ENCODE results near the gene HIPK2. TPM values are rescaled to one million over a fixed set of nuclear protein-coding genes. Genes with fewer than 3 reads are reported as not detected.
A peak's percentile ranks its signal among the peaks of the same experiment; 100 is the strongest.

Gene HIPK2
- total and polyA plus RNA-seq, 5 donors from 2014 or later = 0.44 to 17.5 (median 0.78) TPM

DNA sequence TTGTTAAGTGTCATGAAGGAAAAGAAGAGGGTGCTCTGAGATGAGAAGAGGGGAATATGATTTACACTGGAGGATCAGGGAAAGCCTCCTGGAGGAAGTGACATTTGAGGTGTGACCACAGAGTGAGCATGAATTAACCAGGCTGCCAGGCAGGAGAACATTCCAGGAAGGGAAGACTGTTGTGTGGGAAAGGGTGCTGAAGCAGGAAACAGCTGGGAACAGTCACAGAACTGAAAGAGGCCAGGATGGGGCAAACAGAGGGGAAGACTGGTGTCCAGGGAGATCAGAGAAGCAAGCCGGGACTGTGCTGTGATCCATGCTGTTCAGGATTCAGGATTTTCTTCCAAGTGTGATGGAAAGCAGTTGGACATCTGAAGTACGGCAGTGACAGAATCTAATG lies 14.9 kb downstream of the HIPK2 start:
- H3K27me3 Mint-ChIP-seq = no peaks in the 10 kb centered on the region
- H3K36me3 ChIP-seq (ENCODE audit: control insufficient read depth, insufficient read depth, low read length) = no peaks in the 10 kb centered on the region
- no peaks in the 10 kb centered on the region for H3K9me3 ChIP-seq (ENCODE audit: control insufficient read depth in 2 of 2, low read length in 2 of 2)
- H3K4me1 ChIP-seq (ENCODE audit: control insufficient read depth, insufficient read depth, low read length, poor library complexity, severe bottlenecking) = peaks cover 11% of the 10 kb centered on the region
- peaks cover 18% of the 10 kb centered on the region for H3K36me3 Mint-ChIP-seq
- H3K27ac Mint-ChIP-seq = peak overlapping the region in 1 of 3 donors; percentile 83
- H3K9me3 Mint-ChIP-seq = no peaks in the 10 kb centered on the region
- no peaks in the 10 kb centered on the region for H3K27me3 ChIP-seq (ENCODE audit: control insufficient read depth, insufficient read depth, low read length)
- no peak overlapping the region for H3K27ac ChIP-seq (ENCODE audit: insufficient read depth, low read length, poor library complexity, severe bottlenecking)
- ATAC-seq (ENCODE audit: low read depth in 2 of 2) (no peak), DNase-seq (no peak)
- peaks cover 12 to 51% (median 23%) of the 10 kb centered on the region in 4 donors for H3K4me1 Mint-ChIP-seq
- H3K4me3 Mint-ChIP-seq = no peak overlapping the region
- no peak overlapping the region for H3K4me3 ChIP-seq (ENCODE audit: low read depth, low read length)

DNA sequence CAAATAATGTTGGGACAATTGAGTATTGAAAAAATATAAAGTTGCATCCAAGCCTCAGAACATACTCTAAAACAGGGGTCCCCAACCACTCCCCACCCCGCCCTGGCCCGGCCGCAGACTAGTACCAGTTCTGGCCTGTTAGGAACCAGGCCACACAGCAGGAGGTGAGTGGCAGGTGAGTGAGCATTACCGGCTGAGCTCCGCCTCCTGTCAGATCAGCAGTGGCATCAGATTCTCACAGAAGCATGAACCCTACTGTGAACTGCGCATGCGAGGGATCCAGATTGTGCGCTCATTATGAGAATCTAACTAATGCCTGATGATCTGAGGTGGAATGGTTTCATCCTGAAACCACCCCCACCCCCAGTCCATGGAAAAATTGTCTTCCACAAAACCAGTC lies 19.4 kb downstream of the HIPK2 start:
- H3K27me3 ChIP-seq (ENCODE audit: control insufficient read depth, insufficient read depth, low read length) = no peaks in the 10 kb centered on the region
- H3K4me1 ChIP-seq (ENCODE audit: control insufficient read depth, insufficient read depth, low read length, poor library complexity, severe bottlenecking) = no peaks in the 10 kb centered on the region
- no peaks in the 10 kb centered on the region for H3K9me3 ChIP-seq (ENCODE audit: control insufficient read depth in 2 of 2, low read length in 2 of 2)
- Mint-ChIP-seq H3K4me1 (peaks cover 4 to 43% (median 17%) of the 10 kb centered on the region in 4 donors), H3K27ac (no peak overlapping the region), H3K27me3 (no peaks in the 10 kb centered on the region), H3K36me3 (peaks cover 3% of the 10 kb centered on the region), H3K9me3 (no peaks in the 10 kb centered on the region), H3K4me3 (no peak overlapping the region)
- ATAC-seq (ENCODE audit: low read depth in 2 of 2) = no peak
- no peaks in the 10 kb centered on the region for H3K36me3 ChIP-seq (ENCODE audit: control insufficient read depth, insufficient read depth, low read length)
- H3K27ac ChIP-seq (ENCODE audit: insufficient read depth, low read length, poor library complexity, severe bottlenecking) = no peak overlapping the region
- no peak overlapping the region for H3K4me3 ChIP-seq (ENCODE audit: low read depth, low read length)
- no peak for DNase-seq

DNA sequence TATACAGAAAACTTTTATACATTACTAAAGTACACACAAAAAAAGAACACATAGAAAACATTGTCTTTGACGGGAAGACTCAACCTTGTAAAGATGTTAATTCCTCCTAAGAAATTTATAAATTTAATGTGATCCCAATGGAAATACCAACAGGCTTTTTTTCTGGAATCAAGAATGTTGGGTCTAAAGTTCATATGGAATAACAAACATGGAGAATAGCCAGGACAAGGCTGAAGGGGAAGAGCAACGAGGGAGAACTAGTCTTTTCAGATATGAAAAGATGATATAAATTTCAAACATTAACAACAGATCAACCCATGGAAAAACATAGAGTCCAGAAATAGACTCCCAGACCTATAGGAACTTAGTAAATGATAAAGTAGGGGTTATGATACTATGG lies 19.8 kb downstream of the HIPK2 start:
- H3K27me3 Mint-ChIP-seq = no peaks in the 10 kb centered on the region
- no peaks in the 10 kb centered on the region for H3K9me3 Mint-ChIP-seq
- H3K36me3 ChIP-seq (ENCODE audit: control insufficient read depth, insufficient read depth, low read length) = no peaks in the 10 kb centered on the region
- H3K36me3 Mint-ChIP-seq = peaks cover 3% of the 10 kb centered on the region
- DNase-seq = no peak
- ATAC-seq (ENCODE audit: low read depth in 2 of 2) = no peak
- no peak overlapping the region for H3K27ac Mint-ChIP-seq
- H3K27ac ChIP-seq (ENCODE audit: insufficient read depth, low read length, poor library complexity, severe bottlenecking) = no peak overlapping the region
- H3K4me3 ChIP-seq (ENCODE audit: low read depth, low read length) = no peak overlapping the region
- no peaks in the 10 kb centered on the region for H3K9me3 ChIP-seq (ENCODE audit: control insufficient read depth in 2 of 2, low read length in 2 of 2)
- no peaks in the 10 kb centered on the region for H3K4me1 ChIP-seq (ENCODE audit: control insufficient read depth, insufficient read depth, low read length, poor library complexity, severe bottlenecking)
- H3K27me3 ChIP-seq (ENCODE audit: control insufficient read depth, insufficient read depth, low read length) = no peaks in the 10 kb centered on the region
- H3K4me3 Mint-ChIP-seq = no peak overlapping the region
- peaks cover 4 to 45% (median 17%) of the 10 kb centered on the region in 4 donors for H3K4me1 Mint-ChIP-seq

DNA sequence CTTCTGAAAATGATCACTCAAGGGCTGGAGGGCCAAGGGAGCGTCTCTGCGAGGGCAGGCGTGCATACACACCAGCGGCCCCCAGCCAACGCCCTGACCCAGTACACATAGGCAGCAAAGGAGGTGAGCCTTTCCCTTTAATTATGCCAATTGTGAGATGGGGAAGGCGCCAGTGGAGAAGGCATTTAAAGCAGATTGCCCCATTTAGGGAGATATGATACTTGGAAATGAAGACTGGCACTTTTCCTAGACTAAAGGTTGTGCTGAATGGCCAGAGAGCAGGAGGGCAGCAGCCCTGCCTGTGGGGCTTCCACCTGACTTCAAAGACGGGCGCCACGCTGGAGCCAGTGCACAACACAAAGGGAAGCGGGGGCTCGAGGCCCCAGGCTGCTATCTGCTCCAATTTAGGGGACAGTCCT lies 24.1 kb downstream of the HIPK2 start:
- peaks cover 7% of the 10 kb centered on the region for H3K27me3 Mint-ChIP-seq
- peak overlapping the region in 1 of 3 donors; percentile 26 for H3K27ac Mint-ChIP-seq
- H3K36me3 ChIP-seq (ENCODE audit: control insufficient read depth, insufficient read depth, low read length) = no peaks in the 10 kb centered on the region
- peaks cover 5 to 57% (median 17%) of the 10 kb centered on the region in 4 donors for H3K4me1 Mint-ChIP-seq
- no peak overlapping the region for H3K4me3 ChIP-seq (ENCODE audit: low read depth, low read length)
- no peak overlapping the region for H3K27ac ChIP-seq (ENCODE audit: insufficient read depth, low read length, poor library complexity, severe bottlenecking)
- ATAC-seq (ENCODE audit: low read depth in 2 of 2) (no peak), DNase-seq (no peak)
- no peak overlapping the region for H3K4me3 Mint-ChIP-seq
- no peaks in the 10 kb centered on the region for H3K9me3 Mint-ChIP-seq
- H3K27me3 ChIP-seq (ENCODE audit: control insufficient read depth, insufficient read depth, low read length) = no peaks in the 10 kb centered on the region
- H3K4me1 ChIP-seq (ENCODE audit: control insufficient read depth, insufficient read depth, low read length, poor library complexity, severe bottlenecking) = no peaks in the 10 kb centered on the region
- no peaks in the 10 kb centered on the region for H3K9me3 ChIP-seq (ENCODE audit: control insufficient read depth in 2 of 2, low read length in 2 of 2)
- H3K36me3 Mint-ChIP-seq = peaks cover 3% of the 10 kb centered on the region

DNA sequence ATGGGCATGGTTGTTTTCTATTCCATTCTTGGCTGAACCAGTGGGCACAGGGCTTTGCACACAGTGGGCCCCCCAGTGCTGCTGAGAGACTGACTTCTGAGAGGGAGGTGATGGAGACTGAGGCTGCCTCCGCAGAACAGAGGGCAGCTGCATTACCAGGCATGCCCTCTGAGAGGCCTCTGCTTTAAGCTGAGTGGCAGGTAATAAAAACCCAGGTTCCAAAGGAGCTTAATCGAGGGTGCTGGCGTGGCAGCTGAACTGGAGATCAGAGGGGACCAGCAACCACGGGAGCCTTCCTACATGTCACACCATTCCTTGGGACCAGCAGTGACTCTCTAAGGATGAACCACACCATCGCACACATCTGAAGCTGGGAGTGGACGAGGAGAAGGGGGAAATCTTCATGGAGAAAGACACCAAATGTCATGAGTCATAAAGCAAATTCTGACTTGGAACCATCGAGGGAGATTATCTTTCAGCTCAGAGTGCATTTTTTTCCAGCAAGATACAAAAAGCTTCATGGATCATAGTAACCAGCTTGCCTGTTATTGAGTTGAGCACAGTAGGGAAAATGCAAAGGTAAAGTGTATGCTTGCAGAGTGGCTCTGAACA lies 24.6 kb downstream of the HIPK2 start:
- H3K4me3 ChIP-seq (ENCODE audit: low read depth, low read length) = no peak overlapping the region
- Mint-ChIP-seq H3K27me3 (peaks cover 7% of the 10 kb centered on the region), H3K36me3 (peaks cover 3% of the 10 kb centered on the region), H3K4me1 (peaks cover 5 to 60% (median 17%) of the 10 kb centered on the region in 4 donors), H3K4me3 (no peak overlapping the region), H3K9me3 (no peaks in the 10 kb centered on the region), H3K27ac (peak overlapping the region in 1 of 3 donors; percentile 26)
- H3K27ac ChIP-seq (ENCODE audit: insufficient read depth, low read length, poor library complexity, severe bottlenecking) = no peak overlapping the region
- DNase-seq (no peak), ATAC-seq (ENCODE audit: low read depth in 2 of 2) (no peak)
- no peaks in the 10 kb centered on the region for H3K27me3 ChIP-seq (ENCODE audit: control insufficient read depth, insufficient read depth, low read length)
- H3K9me3 ChIP-seq (ENCODE audit: control insufficient read depth in 2 of 2, low read length in 2 of 2) = no peaks in the 10 kb centered on the region
- no peaks in the 10 kb centered on the region for H3K36me3 ChIP-seq (ENCODE audit: control insufficient read depth, insufficient read depth, low read length)
- H3K4me1 ChIP-seq (ENCODE audit: control insufficient read depth, insufficient read depth, low read length, poor library complexity, severe bottlenecking) = no peaks in the 10 kb centered on the region

DNA sequence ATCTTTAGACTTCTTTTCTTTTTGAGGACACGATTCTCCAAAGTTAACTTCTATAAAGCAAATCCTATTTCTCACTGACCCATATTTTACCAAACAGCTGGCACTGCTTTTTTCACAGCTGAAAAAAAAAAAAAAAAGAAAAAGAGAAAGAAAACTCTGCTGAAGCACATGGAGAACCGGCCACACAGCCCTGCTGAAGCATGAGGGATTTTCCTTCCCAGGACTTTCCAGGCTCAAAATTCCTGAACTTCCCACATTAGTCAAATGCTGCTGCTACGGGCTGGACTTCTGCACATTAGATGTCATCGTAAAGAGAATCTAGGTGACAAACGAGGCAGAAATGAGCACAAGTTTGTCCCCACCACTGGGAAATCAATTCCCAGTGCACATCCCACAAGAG lies 25.2 kb downstream of the HIPK2 start:
- Histone ChIP-seq H3K36me3 (ENCODE audit: control insufficient read depth, insufficient read depth, low read length) (no peaks in the 10 kb centered on the region), H3K9me3 (ENCODE audit: control insufficient read depth in 2 of 2, low read length in 2 of 2) (no peaks in the 10 kb centered on the region), H3K27ac (ENCODE audit: insufficient read depth, low read length, poor library complexity, severe bottlenecking) (no peak overlapping the region), H3K4me1 (ENCODE audit: control insufficient read depth, insufficient read depth, low read length, poor library complexity, severe bottlenecking) (no peaks in the 10 kb centered on the region), H3K4me3 (ENCODE audit: low read depth, low read length) (no peak overlapping the region), H3K27me3 (ENCODE audit: control insufficient read depth, insufficient read depth, low read length) (no peaks in the 10 kb centered on the region)
- Mint-ChIP-seq H3K27me3 (peaks cover 7% of the 10 kb centered on the region), H3K4me3 (no peak overlapping the region), H3K27ac (no peak overlapping the region), H3K36me3 (peaks cover 3% of the 10 kb centered on the region), H3K9me3 (no peaks in the 10 kb centered on the region), H3K4me1 (peaks cover 5 to 63% (median 17%) of the 10 kb centered on the region in 4 donors)
- ATAC-seq (ENCODE audit: low read depth in 2 of 2) (no peak), DNase-seq (no peak)

DNA sequence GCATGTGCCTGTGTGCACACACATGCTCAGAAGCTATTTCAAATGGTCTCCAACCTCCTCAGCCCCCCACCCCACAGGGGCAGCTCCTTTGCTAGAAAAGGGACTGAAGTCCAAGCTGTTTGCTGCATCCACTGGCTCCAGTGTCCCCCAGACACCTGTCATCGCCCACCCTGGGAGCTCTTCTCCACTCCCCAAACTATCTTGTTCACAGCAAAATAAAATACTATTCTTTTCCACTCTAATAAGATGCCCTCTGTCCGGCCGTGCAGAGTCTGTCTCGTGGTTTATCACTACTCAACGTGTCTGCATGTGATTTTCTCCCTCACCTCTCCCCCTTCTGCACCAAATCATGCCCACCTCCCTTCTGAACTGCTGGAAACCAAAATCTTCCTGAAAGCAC lies 25.6 kb downstream of the HIPK2 start:
- Histone ChIP-seq H3K36me3 (ENCODE audit: control insufficient read depth, insufficient read depth, low read length) (no peaks in the 10 kb centered on the region), H3K9me3 (ENCODE audit: control insufficient read depth in 2 of 2, low read length in 2 of 2) (no peaks in the 10 kb centered on the region), H3K4me1 (ENCODE audit: control insufficient read depth, insufficient read depth, low read length, poor library complexity, severe bottlenecking) (no peaks in the 10 kb centered on the region), H3K27me3 (ENCODE audit: control insufficient read depth, insufficient read depth, low read length) (no peaks in the 10 kb centered on the region), H3K4me3 (ENCODE audit: low read depth, low read length) (no peak overlapping the region), H3K27ac (ENCODE audit: insufficient read depth, low read length, poor library complexity, severe bottlenecking) (no peak overlapping the region)
- Mint-ChIP-seq H3K36me3 (peaks cover 3% of the 10 kb centered on the region), H3K27ac (peak overlapping the region in 2 of 3 donors; percentile 6 to 29), H3K4me3 (no peak overlapping the region), H3K4me1 (peaks cover 5 to 63% (median 16%) of the 10 kb centered on the region in 4 donors), H3K9me3 (no peaks in the 10 kb centered on the region), H3K27me3 (peaks cover 7% of the 10 kb centered on the region)
- ATAC-seq (ENCODE audit: low read depth in 2 of 2) (no peak), DNase-seq (no peak)

DNA sequence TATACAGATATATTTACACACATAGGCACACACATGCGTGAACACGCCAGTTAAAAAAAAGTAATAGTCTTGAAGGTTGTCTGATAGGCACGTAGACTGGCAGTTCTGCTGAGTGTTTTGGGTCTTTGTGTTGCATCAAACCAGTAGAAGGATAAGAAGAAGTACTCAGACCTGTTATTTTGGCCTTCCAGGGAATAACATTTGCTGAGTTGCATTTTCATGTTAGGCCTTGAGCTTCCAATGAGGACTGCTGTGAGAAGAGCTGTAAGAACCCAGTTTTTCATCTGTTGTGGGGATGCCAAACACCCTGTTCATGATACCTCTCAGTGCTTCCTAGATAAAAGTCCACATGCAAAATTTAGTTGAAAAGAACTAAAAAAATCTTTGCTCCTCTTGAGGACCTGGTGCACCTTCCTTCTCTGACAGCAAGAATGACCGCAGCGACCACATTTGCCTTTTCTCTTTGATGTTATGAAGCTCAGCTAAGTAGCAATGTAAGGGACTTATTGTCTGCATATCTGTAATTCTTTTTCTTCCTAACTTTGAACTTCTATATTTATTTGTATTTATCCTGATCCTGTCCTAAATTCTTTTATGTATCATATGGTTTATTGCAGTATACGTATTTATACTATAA lies 27.2 kb downstream of the HIPK2 start:
- H3K27ac Mint-ChIP-seq = no peak overlapping the region
- H3K4me3 ChIP-seq (ENCODE audit: low read depth, low read length) = no peak overlapping the region

More for the DNA sequence above, 27.2 kb downstream of the HIPK2 start:
- H3K27me3 Mint-ChIP-seq = peaks cover 7% of the 10 kb centered on the region
- H3K9me3 Mint-ChIP-seq = no peaks in the 10 kb centered on the region
- H3K9me3 ChIP-seq (ENCODE audit: control insufficient read depth in 2 of 2, low read length in 2 of 2) = no peaks in the 10 kb centered on the region
- peaks cover 5 to 65% (median 14%) of the 10 kb centered on the region in 4 donors for H3K4me1 Mint-ChIP-seq
- H3K36me3 Mint-ChIP-seq = peaks cover 3% of the 10 kb centered on the region
- H3K4me3 Mint-ChIP-seq = no peak overlapping the region
- ATAC-seq (ENCODE audit: low read depth in 2 of 2) (no peak), DNase-seq (peak in 2 of 3 donors; percentile 13 to 32)
- no peaks in the 10 kb centered on the region for H3K4me1 ChIP-seq (ENCODE audit: control insufficient read depth, insufficient read depth, low read length, poor library complexity, severe bottlenecking)
- H3K36me3 ChIP-seq (ENCODE audit: control insufficient read depth, insufficient read depth, low read length) = no peaks in the 10 kb centered on the region
- H3K27ac ChIP-seq (ENCODE audit: insufficient read depth, low read length, poor library complexity, severe bottlenecking) = no peak overlapping the region
- H3K27me3 ChIP-seq (ENCODE audit: control insufficient read depth, insufficient read depth, low read length) = no peaks in the 10 kb centered on the region
